ENCODE measurements around the gene TSEN15.
A peak's percentile ranks its signal among the peaks of the same experiment; 100 is the strongest.
"Not testable (repeated sequence)": the region's sequence is repeated elsewhere in the genome, so short reads cannot be mapped to it uniquely, and the experiment has no call there.

Gene TSEN15

GRCh38 chr1:184031409-184032107 is 20.0 kb upstream of the TSEN15 start:
- no peak for DNase-seq (ENCODE audit: low spot score)

- DNase-seq (ENCODE audit: low spot score): no peak
Observed at GRCh38 chr1:184032306-184032929, 19.1 kb upstream of the TSEN15 start.

- no peak for DNase-seq (ENCODE audit: low spot score)
Observed at GRCh38 chr1:184032930-184033418, 18.6 kb upstream of the TSEN15 start.

GRCh38 chr1:184033711-184034167 is 17.8 kb upstream of the TSEN15 start:
- peak; percentile 68 for DNase-seq (ENCODE audit: low spot score)

GRCh38 chr1:184034761-184035379 is 16.7 kb upstream of the TSEN15 start:
- DNase-seq (ENCODE audit: low spot score): no peak

- no peak for DNase-seq (ENCODE audit: low spot score)
Observed at GRCh38 chr1:184035719-184036516, 15.6 kb upstream of the TSEN15 start.

GRCh38 chr1:184036517-184036949 is 15.0 kb upstream of the TSEN15 start:
- peak; percentile 62 for DNase-seq (ENCODE audit: low spot score)

- DNase-seq (ENCODE audit: low spot score): no peak
Observed at GRCh38 chr1:184037849-184038591, 13.5 kb upstream of the TSEN15 start.

GRCh38 chr1:184039126-184039525 is 12.4 kb upstream of the TSEN15 start:
- no peak for DNase-seq (ENCODE audit: low spot score)

- no peak for DNase-seq (ENCODE audit: low spot score)
Observed at GRCh38 chr1:184041731-184042130, 9.8 kb upstream of the TSEN15 start.

GRCh38 chr1:184043315-184043714 is 8.2 kb upstream of the TSEN15 start:
- DNase-seq (ENCODE audit: low spot score): not testable (repeated sequence)

GRCh38 chr1:184044603-184045376 is 6.7 kb upstream of the TSEN15 start:
- no peak for DNase-seq (ENCODE audit: low spot score)

- not testable (repeated sequence) for DNase-seq (ENCODE audit: low spot score)
Observed at GRCh38 chr1:184047541-184047940, 4.0 kb upstream of the TSEN15 start.

GRCh38 chr1:184048561-184049240 is 2.8 kb upstream of the TSEN15 start:
- DNase-seq (ENCODE audit: low spot score): no peak

- DNase-seq (ENCODE audit: low spot score): no peak
Observed at GRCh38 chr1:184049291-184049690, 2.2 kb upstream of the TSEN15 start.

GRCh38 chr1:184049836-184050468 is 1.6 kb upstream of the TSEN15 start:
- DNase-seq (ENCODE audit: low spot score): no peak

- no peak for DNase-seq (ENCODE audit: low spot score)
Observed at GRCh38 chr1:184050636-184051035, 894 bp upstream of the TSEN15 start.

- no peak for DNase-seq (ENCODE audit: low spot score)
Observed at GRCh38 chr1:184051138-184051484, 419 bp upstream of the TSEN15 start.

- no peak for DNase-seq (ENCODE audit: low spot score)
Observed at GRCh38 chr1:184052194-184052559, 647 bp downstream of the TSEN15 start.

GRCh38 chr1:184052750-184053149 is 1.2 kb downstream of the TSEN15 start:
- DNase-seq (ENCODE audit: low spot score): no peak

Measured in AG08396 (cell line).